SK-N-SH (cell line): ENCODE results near the gene POLN. TPM values are rescaled to one million over a fixed set of nuclear protein-coding genes. Genes with fewer than 3 reads are reported as not detected.
"Not testable (repeated sequence)": the region's sequence is repeated elsewhere in the genome, so short reads cannot be mapped to it uniquely, and the experiment has no call there.

ENCODE experiments used
- CTCF ChIA-PET: fragments of 300-600, 350-600 bp; formaldehyde crosslinking; extraction: SDS; loops from one replicate; lab custom pipeline; 2021; lab: Yijun Ruan, JAX
- POLR2A ChIA-PET: fragments of 350-600 bp; sonication (Branson Sonifier 250); formaldehyde crosslinking; extraction: SDS; loops from one replicate; lab custom pipeline; 2020; ENCODE audit warnings: antibody characterized with exemption, inconsistent platforms; lab: Yijun Ruan, JAX
- DNase-seq: peaks from one replicate; pipeline ENCODE4 v3.0.0; 2012
- H2AFZ ChIP-seq: fragments of 200-600 bp; sonication (generic); 2 replicates; pipeline ENCODE4 v1.8.1; 2016; ENCODE audit warnings: antibody characterized with exemption, mild to moderate bottlenecking, low read depth
- H3F3A ChIP-seq: fragments of 200-600 bp; sonication (generic); replicated peaks from 2 replicates; pipeline ENCODE3; 2016; ENCODE audit warnings: antibody characterized with exemption, mild to moderate bottlenecking; ENCODE audit not compliant: insufficient read depth
- H3K27ac ChIP-seq, 2 experiments: fragments of 200-500 bp in 1 of 2; fragments of 200-600 bp in 1 of 2; sonication (Bioruptor generic) in 1 of 2; sonication (generic), shearing (Covaris generic) in 1 of 2; 2 replicates each; pipeline versions ENCODE4 v1.5.1 to v1.6.1; 2014 to 2016; ENCODE audit warnings: low read depth in 2 of 2, inconsistent platforms in 1 of 2, low read length in 1 of 2, mild to moderate bottlenecking in 1 of 2, mixed read lengths in 1 of 2
- H3K27me3 ChIP-seq: fragments of 200-600 bp; sonication (generic), shearing (Covaris generic); 2 replicates; pipeline ENCODE4 v1.6.1; 2016; ENCODE audit warnings: mixed run types; ENCODE audit not compliant: insufficient read depth
- H3K36me3 ChIP-seq, 2 experiments: fragments of 200-500 bp in 1 of 2; fragments of 200-600 bp in 1 of 2; sonication (Bioruptor generic) in 1 of 2; sonication (generic) in 1 of 2; replicated peaks in 1 of 2; 2 replicates each; pipeline versions ENCODE3 to v1.5.1; 2014 to 2016; ENCODE audit warnings: low read length in 1 of 2, mild to moderate bottlenecking in 1 of 2; ENCODE audit not compliant: insufficient read depth in 2 of 2, control insufficient read depth in 1 of 2
- H3K4me1 ChIP-seq, 2 experiments: fragments of 200-500 bp in 1 of 2; fragments of 200-600 bp in 1 of 2; sonication (Bioruptor generic) in 1 of 2; sonication (generic), shearing (Covaris generic) in 1 of 2; 2 replicates each; pipeline versions ENCODE4 v1.5.1 to v1.6.1; 2014 to 2016; ENCODE audit warnings: low read depth in 1 of 2, low read length in 1 of 2, mixed run types in 1 of 2; ENCODE audit not compliant: insufficient read depth in 2 of 2, control insufficient read depth in 1 of 2
- H3K4me2 ChIP-seq: fragments of 200-600 bp; sonication (generic), shearing (Covaris generic); 2 replicates; pipeline ENCODE4 v1.6.1; 2017; ENCODE audit warnings: mixed run types
- H3K4me3 ChIP-seq, 2 experiments: fragments of 200-500 bp in 1 of 2; fragments of 200-600 bp in 1 of 2; sonication (Bioruptor generic) in 1 of 2; sonication (generic), shearing (Covaris generic) in 1 of 2; 2 replicates each; pipeline versions ENCODE4 v1.5.1 to v1.8.1; 2014 to 2016; ENCODE audit warnings: low read depth in 2 of 2, inconsistent platforms in 1 of 2, low read length in 1 of 2, mild to moderate bottlenecking in 1 of 2, mixed read lengths in 1 of 2, moderate library complexity in 1 of 2
- H3K79me2 ChIP-seq: fragments of 200-600 bp; sonication (generic); 2 replicates; pipeline ENCODE4 v1.8.1; 2017; ENCODE audit warnings: mild to moderate bottlenecking; ENCODE audit not compliant: insufficient read depth
- H3K9ac ChIP-seq: fragments of 200-600 bp; sonication (generic); 2 replicates; pipeline ENCODE4 v1.6.1; 2017; ENCODE audit warnings: mixed run types
- H3K9me2 ChIP-seq: fragments of 200-600 bp; sonication (generic); 2 replicates; pipeline ENCODE4 v1.6.1; 2017; ENCODE audit warnings: mixed run types
- H3K9me3 ChIP-seq: fragments of 200-600 bp; sonication (generic); 2 replicates; pipeline ENCODE4 v1.6.1; 2017; ENCODE audit warnings: mixed run types, mild to moderate bottlenecking, moderate library complexity
- H4K20me1 ChIP-seq: fragments of 200-600 bp; sonication (generic); 2 replicates; pipeline ENCODE4 v1.6.1; 2017; ENCODE audit warnings: mild to moderate bottlenecking, mixed run types; ENCODE audit not compliant: insufficient read depth
- CTCF ChIP-seq: fragments of 200-600 bp; sonication (generic); IDR thresholded peaks from 2 replicates; pipeline ENCODE4 v1.6.1; 2017; ENCODE audit warnings: antibody characterized with exemption, mild to moderate bottlenecking, moderate library complexity
- ELF1 ChIP-seq: IDR thresholded peaks from 2 replicates; pipeline ENCODE4 v1.4.0; 2012
- EP300 ChIP-seq, 2 experiments: IDR thresholded peaks; 2 replicates each; pipeline versions ENCODE4 v1.4.0 to v1.6.1; 2012; ENCODE audit warnings: borderline replicate concordance in 1 of 2, low read depth in 1 of 2, low read length in 1 of 2
- EZH2phosphoT487 ChIP-seq: fragments of 200-600 bp; sonication (generic); IDR thresholded peaks from 2 replicates; pipeline ENCODE4 v1.6.1; 2017; ENCODE audit warnings: low read depth, mixed run types, mild to moderate bottlenecking, antibody characterized with exemption, moderate library complexity, borderline replicate concordance
- FOSL2 ChIP-seq: IDR thresholded peaks from 2 replicates; pipeline ENCODE4 v1.4.0; 2012; ENCODE audit warnings: low read depth, mild to moderate bottlenecking, moderate library complexity, borderline replicate concordance
- FOXJ3 ChIP-seq: sonication (generic); formaldehyde crosslinking; IDR thresholded peaks from 2 replicates; pipeline ENCODE4 v1.5.1; 2020; ENCODE audit warnings: mild to moderate bottlenecking, missing genetic modification reagents
- FOXM1 ChIP-seq: IDR thresholded peaks from 2 replicates; pipeline ENCODE4 v1.4.0; 2012; ENCODE audit warnings: low read depth, mild to moderate bottlenecking
- GATA2 ChIP-seq: sonication (generic); formaldehyde crosslinking; IDR thresholded peaks from 2 replicates; pipeline ENCODE4 v1.5.0; 2020; ENCODE audit warnings: mild to moderate bottlenecking, missing genetic modification reagents
- MXI1 ChIP-seq: IDR thresholded peaks from 2 replicates; pipeline ENCODE4 v1.6.1; 2012; ENCODE audit warnings: mild to moderate bottlenecking, low read depth, low read length, improper control_type of control experiment
- RXRA ChIP-seq: IDR thresholded peaks from 2 replicates; pipeline ENCODE4 v1.4.0; 2012; ENCODE audit warnings: low read depth, mild to moderate bottlenecking, borderline replicate concordance
- SIN3A ChIP-seq: IDR thresholded peaks from 2 replicates; pipeline ENCODE4 v1.6.1; 2012; ENCODE audit warnings: low read depth, mild to moderate bottlenecking, low read length, moderate library complexity, borderline replicate concordance
- YY1 ChIP-seq: IDR thresholded peaks from 2 replicates; pipeline ENCODE4 v1.4.0; 2012; ENCODE audit warnings: low read depth, mild to moderate bottlenecking
- WGBS: methylation state at CpG from one replicate; pipeline ENCODE4 v1.1.6; 2017; ENCODE audit warnings: low lambda C conversion rate; 5-methylcytosine and 5-hydroxymethylcytosine counted together
- polyA plus RNA-seq, 3 experiments: library from polyadenylated mRNA; depleted of rRNA; stranded (reverse); fragments of >200 nt; gene quantifications; 2 replicates each; pipeline ENCODE4 v1.2.3, GENCODE V29; 2012
- TF ChIP-seq, protein P1 (sequence below): IDR thresholded peaks from 2 replicates; pipeline ENCODE4 v1.4.0; 2012; ENCODE audit warnings: low read depth, borderline replicate concordance
- TF ChIP-seq, protein P2 (sequence below): fragments of 150-350 bp; IDR thresholded peaks from 2 replicates; pipeline ENCODE4 v1.6.1; 2017; ENCODE audit warnings: antibody characterized with exemption, low read length, low read depth, borderline replicate concordance

The POLN gene
- polyA plus RNA-seq, 1 of the 3 experiments (the other 2 are of a cell fraction), result 0.67 TPM

GRCh38 chr4:2222838-2223237 lies 19.1 kb downstream of the POLN start:
- TF ChIP-seq, protein P1, sequence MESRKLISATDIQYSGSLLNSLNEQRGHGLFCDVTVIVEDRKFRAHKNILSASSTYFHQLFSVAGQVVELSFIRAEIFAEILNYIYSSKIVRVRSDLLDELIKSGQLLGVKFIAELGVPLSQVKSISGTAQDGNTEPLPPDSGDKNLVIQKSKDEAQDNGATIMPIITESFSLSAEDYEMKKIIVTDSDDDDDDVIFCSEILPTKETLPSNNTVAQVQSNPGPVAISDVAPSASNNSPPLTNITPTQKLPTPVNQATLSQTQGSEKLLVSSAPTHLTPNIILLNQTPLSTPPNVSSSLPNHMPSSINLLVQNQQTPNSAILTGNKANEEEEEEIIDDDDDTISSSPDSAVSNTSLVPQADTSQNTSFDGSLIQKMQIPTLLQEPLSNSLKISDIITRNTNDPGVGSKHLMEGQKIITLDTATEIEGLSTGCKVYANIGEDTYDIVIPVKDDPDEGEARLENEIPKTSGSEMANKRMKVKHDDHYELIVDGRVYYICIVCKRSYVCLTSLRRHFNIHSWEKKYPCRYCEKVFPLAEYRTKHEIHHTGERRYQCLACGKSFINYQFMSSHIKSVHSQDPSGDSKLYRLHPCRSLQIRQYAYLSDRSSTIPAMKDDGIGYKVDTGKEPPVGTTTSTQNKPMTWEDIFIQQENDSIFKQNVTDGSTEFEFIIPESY, result no peak
- TF ChIP-seq FOXM1 (no peak), ELF1 (no peak), GATA2 (no peak), SIN3A (no peak), RXRA (no peak), YY1 (no peak), FOSL2 (no peak), FOXJ3 (CRISPR knock-in tag) (no peak), CTCF (no peak), EZH2phosphoT487 (no peak), EP300 (IDR thresholded peaks at IDR 0.05; ENCODE audit: borderline replicate concordance in 1 of 2, low read depth in 1 of 2, low read length in 1 of 2) (no peak), MXI1 (no peak)
- TF ChIP-seq, protein P2, sequence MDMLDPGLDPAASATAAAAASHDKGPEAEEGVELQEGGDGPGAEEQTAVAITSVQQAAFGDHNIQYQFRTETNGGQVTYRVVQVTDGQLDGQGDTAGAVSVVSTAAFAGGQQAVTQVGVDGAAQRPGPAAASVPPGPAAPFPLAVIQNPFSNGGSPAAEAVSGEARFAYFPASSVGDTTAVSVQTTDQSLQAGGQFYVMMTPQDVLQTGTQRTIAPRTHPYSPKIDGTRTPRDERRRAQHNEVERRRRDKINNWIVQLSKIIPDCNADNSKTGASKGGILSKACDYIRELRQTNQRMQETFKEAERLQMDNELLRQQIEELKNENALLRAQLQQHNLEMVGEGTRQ, result no peak
- no peak overlapping the region for H3K4me2 ChIP-seq
- H3K36me3 ChIP-seq, result peaks cover 3 to 4% of the 10 kb centered on the region in 2 experiments
- H3K9me2 ChIP-seq, result no peaks in the 10 kb centered on the region
- 88% methylated on average over 2 of the region's 2 CpGs for WGBS
- H4K20me1 ChIP-seq, result no peaks in the 10 kb centered on the region
- no peaks in the 10 kb centered on the region for H3K79me2 ChIP-seq
- H3K9ac ChIP-seq, result no peak overlapping the region
- no peaks in the 10 kb centered on the region for H3K9me3 ChIP-seq
- ChIA-PET CTCF (interaction anchor here (1.4 to 3.3 kb wide), 2 partner anchors 214 to 310 kb away, joined by 3 to 9 read pairs; no protein-coding TSS in a partner anchor), POLR2A (no interaction called here)
- DNase-seq, result no peak
- H3K4me3 ChIP-seq, result no peak overlapping the region
- H3F3A ChIP-seq, result no peaks in the 10 kb centered on the region
- no peak overlapping the region for H2AFZ ChIP-seq
- H3K4me1 ChIP-seq, result no peaks in the 10 kb centered on the region; a peak in 1 of 4 replicates
- H3K27me3 ChIP-seq, result no peaks in the 10 kb centered on the region
- no peak overlapping the region for H3K27ac ChIP-seq

DNA sequence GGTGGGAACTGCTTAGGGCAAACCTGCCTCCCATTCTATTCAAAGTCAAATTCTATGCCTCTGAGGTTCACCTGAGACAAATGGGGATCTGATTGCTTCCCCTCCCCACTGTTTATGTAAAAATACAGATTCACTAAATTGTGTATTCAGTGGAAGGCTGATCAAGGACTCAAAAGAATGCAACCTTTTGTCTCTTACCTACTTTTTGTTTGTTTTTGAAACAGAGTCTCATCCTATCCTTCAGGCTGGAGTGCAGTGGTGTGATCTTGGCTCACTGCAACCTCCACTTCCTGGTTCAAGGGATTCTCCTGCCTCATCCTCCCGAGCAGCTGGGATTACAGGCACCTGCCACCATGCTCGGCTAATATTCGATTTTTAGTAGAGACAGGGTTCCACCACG lies 20.5 kb downstream of the POLN start:
- H3K4me3 ChIP-seq, H3F3A ChIP-seq, H3K36me3 ChIP-seq, H3K9me2 ChIP-seq, H3K9me3 ChIP-seq, H3K4me1 ChIP-seq, H3K27ac ChIP-seq, H3K27me3 ChIP-seq, H2AFZ ChIP-seq, H3K79me2 ChIP-seq, H3K4me2 ChIP-seq, DNase-seq, H3K9ac ChIP-seq, H4K20me1 ChIP-seq: not testable (repeated sequence)
- ChIA-PET POLR2A (interaction anchor here (2.2 kb wide), 1 partner anchor 248 kb away, joined by 9 read pairs; the partner anchor contains the start of gene RNF4), CTCF (interaction anchor here (1.4 to 3.6 kb wide), 11 partner anchors 11 to 598 kb away, joined by 3 to 30 read pairs (median 16); no protein-coding TSS in a partner anchor)
- 93% methylated on average over 4 of the region's 4 CpGs for WGBS
